ENCODE data around the gene TMEM269. TPM values are rescaled to one million over a fixed set of nuclear protein-coding genes. Genes with fewer than 3 reads are reported as not detected.

Gene TMEM269
- total and polyA plus RNA-seq, 2 experiments from 2014 or later, result 0.35 to 0.69 TPM

GRCh38 chr1:42744148-42744413 is 40.7 kb upstream of the TMEM269 start:
- no peak for TF ChIP-seq CTCF (IDR thresholded peaks at IDR 0.05; ENCODE audit: low read depth, low read length)
- DNase-seq (ENCODE audit: low read depth in 1 of 2, low spot score in 1 of 2), result no peak
- H3K27ac ChIP-seq, result no peak overlapping the region
- no peaks in the 10 kb centered on the region for H3K27me3 ChIP-seq
- peaks cover 20% of the 10 kb centered on the region for H3K4me1 ChIP-seq (ENCODE audit: low read depth)
- no peaks in the 10 kb centered on the region for H3K9me3 ChIP-seq (ENCODE audit: low read depth)
- peaks cover 9% of the 10 kb centered on the region for H3K36me3 ChIP-seq
- no peak overlapping the region for H3K4me3 ChIP-seq

- Histone ChIP-seq H3K9me3 (ENCODE audit: low read depth) (no peaks in the 10 kb centered on the region), H3K27ac (no peak overlapping the region)
- TF ChIP-seq CTCF (IDR thresholded peaks at IDR 0.05; ENCODE audit: low read depth, low read length), result no peak
Observed at GRCh38 chr1:42745851-42746250, 38.9 kb upstream of the TMEM269 start.

GRCh38 chr1:42746436-42747105 is 38.2 kb upstream of the TMEM269 start:
- Histone ChIP-seq H3K27me3 (no peaks in the 10 kb centered on the region), H3K4me1 (ENCODE audit: low read depth) (peaks cover 6% of the 10 kb centered on the region), H3K27ac (no peak overlapping the region), H3K4me3 (no peak overlapping the region), H3K9me3 (ENCODE audit: low read depth) (no peaks in the 10 kb centered on the region), H3K36me3 (peaks cover 20% of the 10 kb centered on the region)
- DNase-seq (ENCODE audit: low read depth in 1 of 2, low spot score in 1 of 2), result no peak
- TF ChIP-seq CTCF (IDR thresholded peaks at IDR 0.05; ENCODE audit: low read depth, low read length), result no peak

More at GRCh38 chr1:42745851-42746250, 38.9 kb upstream of the TMEM269 start:
- Histone ChIP-seq H3K27me3 (no peaks in the 10 kb centered on the region), H3K4me1 (ENCODE audit: low read depth) (peaks cover 7% of the 10 kb centered on the region), H3K4me3 (no peak overlapping the region), H3K36me3 (peaks cover 19% of the 10 kb centered on the region)
- no peak for DNase-seq (ENCODE audit: low read depth in 1 of 2, low spot score in 1 of 2)

GRCh38 chr1:42747125-42747524 is 37.7 kb upstream of the TMEM269 start:
- Histone ChIP-seq H3K27me3 (no peaks in the 10 kb centered on the region), H3K4me3 (no peak overlapping the region), H3K27ac (peak overlapping the region; percentile 35), H3K9me3 (ENCODE audit: low read depth) (no peaks in the 10 kb centered on the region), H3K4me1 (ENCODE audit: low read depth) (peaks cover 6% of the 10 kb centered on the region), H3K36me3 (peaks cover 25% of the 10 kb centered on the region)
- TF ChIP-seq CTCF (IDR thresholded peaks at IDR 0.05; ENCODE audit: low read depth, low read length), result peak; percentile 58
- peak; percentile 35 to 76 for DNase-seq (ENCODE audit: low read depth in 1 of 2, low spot score in 1 of 2)

GRCh38 chr1:42748021-42748420 is 36.8 kb upstream of the TMEM269 start:
- H3K27ac ChIP-seq, result peak overlapping the region; percentile 35
- TF ChIP-seq CTCF (IDR thresholded peaks at IDR 0.05; ENCODE audit: low read depth, low read length), result no peak
- no peak overlapping the region for H3K4me3 ChIP-seq
- H3K9me3 ChIP-seq (ENCODE audit: low read depth), result no peaks in the 10 kb centered on the region
- H3K4me1 ChIP-seq (ENCODE audit: low read depth), result peaks cover 6% of the 10 kb centered on the region
- no peak for DNase-seq (ENCODE audit: low read depth in 1 of 2, low spot score in 1 of 2)
- peaks cover 34% of the 10 kb centered on the region for H3K36me3 ChIP-seq
- no peaks in the 10 kb centered on the region for H3K27me3 ChIP-seq

Measured in cardiac muscle cell (in vitro differentiated cells and primary cell).